ENCODE measurements around the gene SIVA1. TPM values are rescaled to one million over a fixed set of nuclear protein-coding genes. Genes with fewer than 3 reads are reported as not detected.

The SIVA1 gene
- total RNA-seq, 1 experiment from 2014 or later, result 105 TPM

- intact Hi-C loops (cut with micrococcal nuclease; ENCODE audit: unreplicated experiment), result no loop called here
- H3K4me3 ChIP-seq (ENCODE audit: low read depth, low read length), result no peak overlapping the region
- ChIA-PET CTCF (no interaction called here), POLR2A (no interaction called here)
- H3K36me3 ChIP-seq (ENCODE audit: control insufficient read depth, insufficient read depth, low read length), result no peaks in the 10 kb centered on the region
- H3K9me3 Mint-ChIP-seq (ENCODE audit: unreplicated experiment), result no peaks in the 10 kb centered on the region
- no TSS peak for BruUV-seq (replicated peaks)
- H3K4me3 Mint-ChIP-seq (ENCODE audit: unreplicated experiment), result no peak overlapping the region
- TF ChIP-seq, protein P1, sequence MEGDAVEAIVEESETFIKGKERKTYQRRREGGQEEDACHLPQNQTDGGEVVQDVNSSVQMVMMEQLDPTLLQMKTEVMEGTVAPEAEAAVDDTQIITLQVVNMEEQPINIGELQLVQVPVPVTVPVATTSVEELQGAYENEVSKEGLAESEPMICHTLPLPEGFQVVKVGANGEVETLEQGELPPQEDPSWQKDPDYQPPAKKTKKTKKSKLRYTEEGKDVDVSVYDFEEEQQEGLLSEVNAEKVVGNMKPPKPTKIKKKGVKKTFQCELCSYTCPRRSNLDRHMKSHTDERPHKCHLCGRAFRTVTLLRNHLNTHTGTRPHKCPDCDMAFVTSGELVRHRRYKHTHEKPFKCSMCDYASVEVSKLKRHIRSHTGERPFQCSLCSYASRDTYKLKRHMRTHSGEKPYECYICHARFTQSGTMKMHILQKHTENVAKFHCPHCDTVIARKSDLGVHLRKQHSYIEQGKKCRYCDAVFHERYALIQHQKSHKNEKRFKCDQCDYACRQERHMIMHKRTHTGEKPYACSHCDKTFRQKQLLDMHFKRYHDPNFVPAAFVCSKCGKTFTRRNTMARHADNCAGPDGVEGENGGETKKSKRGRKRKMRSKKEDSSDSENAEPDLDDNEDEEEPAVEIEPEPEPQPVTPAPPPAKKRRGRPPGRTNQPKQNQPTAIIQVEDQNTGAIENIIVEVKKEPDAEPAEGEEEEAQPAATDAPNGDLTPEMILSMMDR (IDR thresholded peaks at IDR 0.05; ENCODE audit: insufficient read depth in 1 of 2, low read depth in 1 of 2, low read length in 1 of 2, severe bottlenecking in 1 of 2, unreplicated experiment in 1 of 2), result no peak
- no peaks in the 10 kb centered on the region for H3K4me1 Mint-ChIP-seq (ENCODE audit: low read depth, unreplicated experiment)
- no peak overlapping the region for H3K27ac Mint-ChIP-seq (ENCODE audit: unreplicated experiment)
- no peaks in the 10 kb centered on the region for H3K9me3 ChIP-seq
- no peak for DNase-seq
- H3K27me3 Mint-ChIP-seq (ENCODE audit: insufficient read depth, unreplicated experiment), result no peaks in the 10 kb centered on the region
- H3K27me3 ChIP-seq (replicated peaks; ENCODE audit: control insufficient read depth, insufficient read depth, low read length), result no peaks in the 10 kb centered on the region
- H3K4me1 ChIP-seq, result no peaks in the 10 kb centered on the region
- H3K36me3 Mint-ChIP-seq (ENCODE audit: insufficient read depth, unreplicated experiment), result peaks cover 7% of the 10 kb centered on the region
These were observed 38.3 kb upstream of the SIVA1 start for GRCh38 chr14:104714681-104715080.

- Mint-ChIP-seq H3K27ac (ENCODE audit: unreplicated experiment) (no peak overlapping the region), H3K9me3 (ENCODE audit: unreplicated experiment) (no peaks in the 10 kb centered on the region), H3K4me1 (ENCODE audit: low read depth, unreplicated experiment) (no peaks in the 10 kb centered on the region), H3K27me3 (ENCODE audit: insufficient read depth, unreplicated experiment) (no peaks in the 10 kb centered on the region), H3K36me3 (ENCODE audit: insufficient read depth, unreplicated experiment) (peaks cover 2% of the 10 kb centered on the region), H3K4me3 (ENCODE audit: unreplicated experiment) (no peak overlapping the region)
- Histone ChIP-seq H3K27me3 (replicated peaks; ENCODE audit: control insufficient read depth, insufficient read depth, low read length) (no peaks in the 10 kb centered on the region), H3K4me1 (no peaks in the 10 kb centered on the region), H3K4me3 (ENCODE audit: low read depth, low read length) (no peak overlapping the region), H3K9me3 (no peaks in the 10 kb centered on the region), H3K36me3 (ENCODE audit: control insufficient read depth, insufficient read depth, low read length) (no peaks in the 10 kb centered on the region)
- TF ChIP-seq, protein P1 (IDR thresholded peaks at IDR 0.05; ENCODE audit: insufficient read depth in 1 of 2, low read depth in 1 of 2, low read length in 1 of 2, severe bottlenecking in 1 of 2, unreplicated experiment in 1 of 2), result no peak
- ChIA-PET CTCF (no interaction called here), POLR2A (no interaction called here)
- intact Hi-C loops (cut with micrococcal nuclease; ENCODE audit: unreplicated experiment), result no loop called here
- no peak for DNase-seq
- no TSS peak for BruUV-seq (replicated peaks)
These were observed 37.5 kb upstream of the SIVA1 start for GRCh38 chr14:104715416-104715815.

DNA sequence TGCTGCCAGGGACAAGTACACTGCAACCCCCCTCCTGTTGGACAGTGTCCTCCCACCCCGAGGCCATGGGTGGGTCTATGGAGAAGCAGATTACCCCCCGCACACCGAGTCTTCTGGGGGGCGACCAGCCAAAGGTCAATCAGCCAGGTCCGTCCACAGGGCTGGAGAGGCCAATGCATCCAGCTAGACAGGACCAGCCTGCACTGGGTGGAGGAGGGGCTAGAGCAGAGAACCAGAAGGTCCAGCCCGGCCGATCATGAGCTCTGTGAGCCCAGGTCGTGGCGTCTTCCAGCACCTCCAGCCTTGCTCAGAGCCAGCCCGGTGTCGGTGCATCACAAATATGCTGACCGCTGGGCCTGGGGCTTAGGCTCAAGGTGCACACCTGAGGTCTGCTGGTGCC is 37.1 kb upstream of the SIVA1 start:
- ChIA-PET POLR2A (no interaction called here), CTCF (no interaction called here)
- no peaks in the 10 kb centered on the region for H3K9me3 ChIP-seq
- TF ChIP-seq, protein P1 (IDR thresholded peaks at IDR 0.05; ENCODE audit: insufficient read depth in 1 of 2, low read depth in 1 of 2, low read length in 1 of 2, severe bottlenecking in 1 of 2, unreplicated experiment in 1 of 2), result no peak
- no peaks in the 10 kb centered on the region for H3K36me3 ChIP-seq (ENCODE audit: control insufficient read depth, insufficient read depth, low read length)
- H3K9me3 Mint-ChIP-seq (ENCODE audit: unreplicated experiment), result no peaks in the 10 kb centered on the region
- H3K4me1 ChIP-seq, result no peaks in the 10 kb centered on the region
- no peak overlapping the region for H3K4me3 Mint-ChIP-seq (ENCODE audit: unreplicated experiment)
- intact Hi-C loops (cut with micrococcal nuclease; ENCODE audit: unreplicated experiment), result no loop called here
- no TSS peak for BruUV-seq (replicated peaks)
- H3K4me1 Mint-ChIP-seq (ENCODE audit: low read depth, unreplicated experiment), result no peaks in the 10 kb centered on the region
- H3K4me3 ChIP-seq (ENCODE audit: low read depth, low read length), result no peak overlapping the region
- no peak overlapping the region for H3K27ac Mint-ChIP-seq (ENCODE audit: unreplicated experiment)
- no peaks in the 10 kb centered on the region for H3K27me3 ChIP-seq (replicated peaks; ENCODE audit: control insufficient read depth, insufficient read depth, low read length)
- DNase-seq, result no peak
- no peaks in the 10 kb centered on the region for H3K36me3 Mint-ChIP-seq (ENCODE audit: insufficient read depth, unreplicated experiment)
- H3K27me3 Mint-ChIP-seq (ENCODE audit: insufficient read depth, unreplicated experiment), result no peaks in the 10 kb centered on the region
